GM18498 (cell line): ENCODE data around the gene HSD11B1.
A peak's percentile ranks its signal among the peaks of the same experiment; 100 is the strongest.

Experiments
- ATAC-seq: cut with Tn5 transposase; IDR thresholded peaks from one replicate; pipeline ENCODE4 v1.9.1; 2021; ENCODE audit warnings: mild to moderate bottlenecking, moderate library complexity; ENCODE audit not compliant: unreplicated experiment

Gene HSD11B1

DNA sequence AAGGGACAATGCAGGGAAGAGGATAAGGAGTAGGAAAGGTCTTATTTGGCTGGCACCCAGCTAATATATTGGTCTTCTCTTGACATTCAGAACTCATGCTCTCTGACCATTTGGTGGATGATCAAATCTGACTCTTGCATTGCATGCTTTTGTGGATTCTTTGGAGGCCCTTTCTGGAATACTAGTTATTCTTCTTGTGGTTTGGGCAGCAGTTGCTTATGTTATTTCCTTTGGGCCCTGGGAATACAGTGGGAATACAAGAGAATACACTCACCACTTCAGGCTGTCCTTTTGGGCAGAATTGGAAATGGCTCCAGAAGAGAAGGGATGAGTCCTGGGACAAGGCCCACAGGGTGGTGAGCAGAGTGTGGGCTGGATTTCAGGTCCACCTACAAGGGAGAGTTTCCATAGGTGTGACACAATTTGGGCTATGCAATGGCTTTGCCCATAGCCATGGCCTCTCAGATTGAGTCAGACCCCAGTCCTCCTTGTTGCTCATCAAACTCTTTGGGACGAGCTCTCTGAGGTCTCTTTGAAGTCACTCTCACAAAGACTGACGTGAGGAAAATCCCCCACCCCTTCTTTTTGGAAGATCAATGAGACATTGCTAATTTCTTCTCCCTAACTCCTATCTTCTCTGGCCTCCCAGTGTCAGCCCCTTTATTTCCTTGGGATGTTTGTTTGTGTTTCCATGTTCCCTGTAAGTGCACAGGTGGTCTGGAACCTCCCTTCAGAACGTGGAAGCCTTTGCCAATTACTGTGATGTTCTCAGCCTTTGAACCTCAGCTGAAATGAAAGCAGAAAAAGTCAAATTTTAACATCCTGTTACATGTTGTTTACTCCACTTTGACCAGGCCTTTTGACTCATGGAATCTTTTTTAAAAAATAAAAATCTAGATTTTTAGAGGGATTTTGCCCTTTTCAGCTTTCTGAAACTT, 19.4 kb downstream of the HSD11B1 start:
- ATAC-seq = no peak

DNA sequence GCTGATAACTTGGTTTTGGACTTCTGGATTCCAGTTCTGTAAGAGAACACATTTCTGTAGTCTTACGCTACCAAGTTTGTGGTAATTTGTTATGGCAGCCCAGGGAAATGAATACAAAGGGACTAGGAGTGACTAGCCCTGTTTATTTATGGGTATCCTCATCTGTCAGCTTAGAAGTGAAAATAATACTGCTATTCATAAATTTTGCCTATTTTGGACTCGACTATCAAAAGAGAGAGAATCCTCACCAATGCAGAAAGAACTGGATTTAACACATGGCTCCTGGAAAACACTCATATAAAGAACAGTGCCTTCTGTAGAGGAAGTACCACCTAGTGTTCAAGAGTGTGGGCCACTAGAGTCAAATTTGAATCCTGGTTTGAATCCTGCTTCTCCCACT, 22.6 kb downstream of the HSD11B1 start:
- no peak for ATAC-seq

GRCh38 chr1:209727785-209728184, 23.1 kb downstream of the HSD11B1 start:
- no peak for ATAC-seq

GRCh38 chr1:209728466-209728865, 23.8 kb downstream of the HSD11B1 start:
- ATAC-seq = no peak

- no peak for ATAC-seq
Measured at GRCh38 chr1:209729436-209729835, 24.8 kb downstream of the HSD11B1 start.

DNA sequence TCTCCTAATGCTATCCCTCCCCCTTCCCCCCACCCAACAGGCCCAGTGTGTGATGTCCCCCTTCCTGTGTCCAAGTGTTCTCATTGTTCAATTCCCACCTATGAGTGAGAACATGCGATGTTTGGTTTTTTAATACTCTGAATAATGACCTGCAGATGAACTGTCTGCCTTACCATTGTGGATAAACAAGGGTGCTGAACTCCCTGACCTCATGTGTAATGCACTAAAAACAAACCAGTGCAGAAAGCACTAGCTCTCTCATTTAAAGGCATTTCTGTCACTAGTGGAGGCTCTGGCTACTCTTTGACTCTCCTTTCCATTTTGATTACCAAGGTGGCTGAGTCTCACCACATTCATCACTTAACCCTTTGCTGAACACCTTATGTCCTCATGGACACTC, 28.1 kb downstream of the HSD11B1 start:
- ATAC-seq = no peak

- no peak for ATAC-seq
Measured at GRCh38 chr1:209733409-209734192, 29.0 kb downstream of the HSD11B1 start.

DNA sequence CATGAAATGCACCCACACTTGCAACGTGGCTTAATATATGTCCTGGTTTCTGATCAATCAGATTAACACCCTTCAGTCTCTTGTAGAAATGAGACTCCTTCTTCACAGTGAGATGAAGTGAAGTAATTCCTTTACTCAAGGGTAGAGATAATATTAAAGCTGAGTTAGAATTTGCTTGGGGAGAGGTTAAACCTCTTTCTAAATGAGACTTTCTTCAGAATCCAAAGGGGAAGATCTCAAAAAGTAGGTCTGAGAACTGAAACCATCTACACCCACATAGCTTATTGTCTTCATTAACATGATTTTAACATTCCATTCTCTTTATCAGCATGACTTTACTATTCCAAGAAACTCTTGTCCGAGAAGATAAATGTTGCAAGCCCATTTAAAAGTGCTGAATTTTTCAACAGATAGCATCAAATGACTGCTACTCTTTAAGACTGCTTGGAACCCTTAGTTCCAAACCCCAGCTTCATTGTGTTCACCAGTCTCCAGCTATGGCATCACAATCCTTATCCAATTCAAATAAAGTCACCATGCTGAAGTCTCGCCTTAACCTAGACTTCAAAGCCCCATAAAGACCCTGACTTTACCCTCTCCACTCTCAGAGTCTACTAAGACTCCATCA, 32.0 kb downstream of the HSD11B1 start:
- no peak for ATAC-seq

DNA sequence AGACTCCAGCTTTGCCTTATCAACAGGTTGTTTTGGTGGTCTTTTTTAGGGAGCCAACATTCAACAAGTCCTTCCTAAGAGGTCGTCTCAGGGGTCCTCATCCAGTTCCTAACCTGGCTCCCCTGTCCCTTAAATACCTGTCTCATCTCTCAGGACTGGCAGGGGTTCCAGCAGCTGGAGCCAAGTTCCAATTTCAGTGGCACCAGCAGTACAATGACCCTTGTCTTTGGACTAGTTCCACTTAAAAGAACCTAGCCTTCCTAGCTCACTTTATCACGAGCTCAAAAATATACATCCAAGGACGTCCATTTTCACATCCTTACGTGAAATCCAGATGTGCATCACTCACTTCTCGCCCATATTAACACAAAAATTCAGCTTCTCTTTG, 32.5 kb downstream of the HSD11B1 start:
- no peak for ATAC-seq

DNA sequence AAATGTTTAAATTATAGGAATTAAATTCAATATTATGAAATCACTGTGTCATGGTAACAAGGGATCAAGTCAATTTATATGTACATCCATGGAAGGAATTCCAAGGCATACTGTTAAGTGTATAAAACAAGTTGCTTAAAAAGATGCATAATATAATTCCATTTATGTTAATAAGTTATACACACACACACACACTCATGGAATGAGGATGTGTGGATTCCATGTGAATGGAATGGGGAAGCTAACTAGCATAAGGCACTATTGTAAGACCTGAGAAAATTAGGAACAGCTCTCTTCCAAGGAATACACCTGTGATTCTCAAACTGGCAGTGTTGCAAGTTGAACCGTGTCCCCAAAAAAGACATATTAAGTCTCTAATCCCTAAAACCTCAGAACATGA, 33.6 kb downstream of the HSD11B1 start:
- no peak for ATAC-seq

- no peak for ATAC-seq
Measured at GRCh38 chr1:209741193-209741592, 36.5 kb downstream of the HSD11B1 start.

DNA sequence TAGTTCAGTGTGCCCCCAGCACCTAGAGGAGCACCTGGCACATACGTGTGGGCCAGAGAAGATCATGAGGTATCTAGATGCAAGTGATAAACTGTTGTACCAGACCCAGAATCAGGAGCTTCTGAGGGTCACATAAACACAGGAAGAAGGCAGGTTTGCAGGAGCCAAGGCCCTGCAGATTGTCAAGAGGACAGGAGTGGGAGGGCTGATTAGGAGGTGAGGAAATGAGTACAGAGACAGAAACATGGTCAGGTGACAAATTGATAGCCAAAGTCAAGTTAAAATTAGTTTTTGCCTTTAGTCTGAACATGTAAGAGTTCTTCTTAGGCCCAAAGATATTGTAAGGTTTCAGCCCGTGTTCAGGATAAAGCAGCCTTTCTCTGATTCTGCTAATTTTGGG, 37.2 kb downstream of the HSD11B1 start:
- no peak for ATAC-seq

DNA sequence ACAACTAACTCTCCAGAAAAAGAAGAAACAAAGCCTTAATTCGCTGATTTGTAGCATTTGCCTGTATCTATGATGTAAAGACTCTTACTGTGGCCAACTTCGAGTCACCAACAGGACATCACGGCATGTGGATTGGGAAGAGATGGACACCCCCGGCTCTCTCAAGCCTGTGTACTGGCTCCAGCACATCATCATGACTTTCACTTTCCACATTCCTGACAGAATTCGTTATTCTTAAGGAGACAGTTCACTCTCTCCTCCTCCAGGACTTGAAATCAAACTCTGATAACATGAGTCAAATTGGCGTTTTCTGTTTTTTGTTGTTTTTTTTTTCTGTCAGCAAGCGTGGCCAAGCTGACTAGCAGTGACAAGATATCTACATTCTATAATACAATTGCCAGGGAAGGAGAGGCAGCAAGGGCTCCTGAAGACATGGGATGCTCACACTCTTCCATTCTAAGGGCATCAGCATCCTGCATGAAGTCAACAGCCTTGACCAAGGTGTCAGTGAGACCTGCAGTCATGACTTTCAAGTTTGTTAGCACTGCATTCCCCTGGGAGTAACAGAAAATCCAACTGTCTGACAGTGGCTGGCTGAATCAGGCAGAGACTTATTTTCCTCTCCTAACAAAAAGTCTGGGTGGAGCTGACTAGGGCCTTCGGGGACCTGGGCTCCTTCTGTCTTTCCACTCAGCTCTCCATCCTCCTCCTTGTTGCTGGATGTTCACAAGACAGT, 37.9 kb downstream of the HSD11B1 start:
- ATAC-seq = no peak

DNA sequence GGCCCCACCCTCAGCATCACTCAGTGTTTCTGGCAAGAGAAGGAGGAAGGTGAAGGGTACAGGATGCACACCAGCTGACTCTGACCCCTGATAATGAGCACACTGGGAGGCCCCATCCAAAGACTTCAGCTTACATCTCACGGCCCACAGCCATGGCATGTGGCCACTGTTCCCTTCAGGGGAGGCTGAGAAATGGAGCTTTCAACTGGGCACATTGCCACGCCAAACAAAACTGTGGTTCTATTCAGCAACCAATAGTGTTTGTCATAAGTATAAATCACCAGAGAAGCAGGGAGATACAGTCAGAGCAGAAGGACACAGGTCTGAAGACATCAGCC, 38.5 kb downstream of the HSD11B1 start:
- no peak for ATAC-seq

GRCh38 chr1:209746451-209747165, 42.0 kb downstream of the HSD11B1 start:
- no peak for ATAC-seq

DNA sequence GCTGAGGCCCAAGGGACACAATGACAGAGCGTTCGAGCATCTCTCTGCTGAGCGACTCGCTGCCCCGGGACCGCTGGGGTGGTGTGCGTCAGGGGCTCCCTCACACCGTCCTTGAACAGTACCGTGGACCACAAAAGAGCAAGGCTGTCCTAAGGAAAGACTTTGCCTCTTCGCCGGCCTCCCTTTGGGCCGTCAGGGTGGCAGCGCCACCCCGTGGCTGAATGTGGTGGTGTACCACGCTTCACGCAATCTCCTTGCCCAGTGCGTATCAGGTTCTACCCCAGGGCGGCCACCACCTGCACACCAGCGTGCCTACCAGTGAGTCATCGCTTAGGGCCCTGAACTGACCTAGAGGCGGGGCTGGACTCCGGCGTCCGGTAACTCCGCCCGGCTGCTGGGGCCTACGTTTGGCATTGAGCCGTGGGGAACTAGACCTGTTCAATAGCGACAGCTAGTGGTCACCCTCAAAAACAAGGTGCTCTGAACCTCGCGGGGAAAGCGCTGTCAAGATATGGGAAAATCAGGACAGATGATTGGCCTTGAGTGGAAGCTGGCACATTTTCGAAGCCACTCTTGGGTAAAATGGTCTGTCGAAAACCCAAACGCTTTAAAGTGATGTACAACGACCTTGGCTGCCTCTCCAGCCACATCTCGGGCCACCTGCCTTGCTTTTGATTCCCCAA, 43.1 kb downstream of the HSD11B1 start:
- ATAC-seq = peak; percentile 81

DNA sequence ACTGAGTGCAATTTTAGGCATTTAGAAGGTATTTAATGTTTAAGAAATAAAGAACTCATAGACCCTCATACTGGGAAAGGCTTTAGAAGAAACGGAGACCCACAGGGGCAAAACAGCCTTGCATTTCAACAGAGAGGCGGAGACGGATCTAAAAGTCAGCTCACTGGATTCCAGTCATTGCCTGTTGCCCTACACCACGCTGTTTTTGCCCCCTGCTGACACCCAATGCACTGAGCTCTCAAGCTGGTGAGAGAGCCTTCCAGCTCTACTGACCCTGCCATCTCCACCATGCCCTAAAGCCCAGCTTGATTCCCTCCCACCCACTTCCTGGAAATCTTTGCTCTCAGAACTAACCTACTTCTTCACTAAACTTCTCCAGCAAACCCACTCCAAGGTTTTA, 44.0 kb downstream of the HSD11B1 start:
- ATAC-seq = no peak

DNA sequence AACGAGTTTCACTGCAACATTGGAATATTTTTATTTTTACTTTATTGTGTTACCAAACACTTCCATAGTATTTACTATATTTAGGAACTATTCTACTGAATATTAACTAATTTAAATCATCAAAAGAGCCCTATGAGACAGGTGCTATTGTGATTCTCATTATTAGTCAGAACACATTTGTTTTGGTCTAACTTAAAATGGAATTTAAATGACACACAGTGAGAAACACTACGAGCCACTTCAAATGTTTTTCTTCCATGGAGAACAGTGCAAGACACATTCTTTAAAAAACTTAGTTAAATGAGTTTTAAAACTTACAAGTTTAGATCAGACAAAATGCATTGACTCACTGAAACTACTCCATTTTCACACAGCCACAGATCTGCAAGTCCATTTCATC, 44.6 kb downstream of the HSD11B1 start:
- ATAC-seq = no peak

DNA sequence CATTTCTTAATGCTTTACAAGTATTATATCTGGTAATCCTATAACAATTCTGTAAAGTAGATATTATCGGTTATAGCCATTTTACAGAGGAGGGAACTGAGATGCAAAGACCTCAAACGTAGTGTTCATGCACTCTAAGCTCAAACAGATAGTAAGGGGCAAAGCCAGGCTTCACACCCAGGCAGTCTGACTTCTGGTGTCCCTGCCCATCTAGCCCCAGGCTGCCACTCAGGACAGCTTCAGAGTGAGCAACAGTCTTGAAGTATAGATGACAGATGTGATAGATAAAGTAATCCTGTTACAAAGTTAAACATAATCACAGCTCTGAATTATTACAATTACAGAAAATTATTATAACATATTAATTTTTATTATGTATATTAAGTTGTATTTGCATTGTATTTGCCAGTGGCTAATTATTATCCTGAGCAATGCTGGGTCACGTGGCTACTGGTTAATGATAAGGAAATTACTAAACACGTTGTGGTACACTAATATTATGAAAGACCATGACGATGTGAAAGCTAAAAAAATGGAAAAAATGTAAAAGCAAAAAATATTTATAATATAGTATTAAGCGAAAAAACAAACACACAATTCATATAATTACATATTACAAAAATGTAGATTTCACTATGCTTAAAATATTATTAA, 45.2 kb downstream of the HSD11B1 start:
- no peak for ATAC-seq
